Calu3 (cell line): ENCODE data around the gene ZDHHC11B. TPM values are rescaled to one million over a fixed set of nuclear protein-coding genes. Genes with fewer than 3 reads are reported as not detected.
"Not testable (repeated sequence)": the region's sequence is repeated elsewhere in the genome, so short reads cannot be mapped to it uniquely, and the experiment has no call there.

Source experiments
- BruUV-seq: library from RNA; stranded (reverse); fragments of 400-500 nt; replicated peaks from 2 replicates; lab custom pipeline; 2021; lab: Mats Ljungman, UMichigan
- CTCF ChIA-PET: fragments of 300-600 bp; sonication (Branson Sonifier 250); formaldehyde crosslinking; loops from one replicate; lab custom pipeline; 2022; ENCODE audit warnings: antibody characterized with exemption; lab: Charles Lee
- DNase-seq: peaks from one replicate; pipeline ENCODE4 v3.0.0; 2022
- H3K27ac Mint-ChIP-seq: one replicate; pipeline ENCODE4 v1.8.0; 2022; ENCODE audit warnings: mixed read lengths; ENCODE audit not compliant: unreplicated experiment
- H3K27me3 Mint-ChIP-seq: one replicate; pipeline ENCODE4 v1.8.0; 2022; ENCODE audit warnings: mixed read lengths; ENCODE audit not compliant: unreplicated experiment
- H3K36me3 Mint-ChIP-seq: one replicate; pipeline ENCODE4 v1.8.0; 2022; ENCODE audit warnings: mild to moderate bottlenecking, moderate library complexity, mixed read lengths; ENCODE audit not compliant: insufficient read depth, unreplicated experiment
- H3K4me1 Mint-ChIP-seq: one replicate; pipeline ENCODE4 v1.8.0; 2022; ENCODE audit warnings: mild to moderate bottlenecking, low read depth, mixed read lengths; ENCODE audit not compliant: unreplicated experiment
- H3K4me3 Mint-ChIP-seq: one replicate; pipeline ENCODE4 v1.8.0; 2022; ENCODE audit warnings: mild to moderate bottlenecking, low read depth, moderate library complexity, mixed read lengths; ENCODE audit not compliant: unreplicated experiment
- H3K9me3 Mint-ChIP-seq: one replicate; pipeline ENCODE4 v1.8.0; 2022; ENCODE audit warnings: low read depth, mixed read lengths; ENCODE audit not compliant: unreplicated experiment
- CTCF ChIP-seq: fragments of 200-600 bp; IDR thresholded peaks from one replicate; pipeline ENCODE4 v1.8.0; 2022; ENCODE audit warnings: antibody characterized with exemption; ENCODE audit not compliant: unreplicated experiment
- intact Hi-C: fragments of 100-400 bp; cut with micrococcal nuclease; formaldehyde crosslinking; loops from one replicate; pipeline ENCODE4 v1.10.0; 2022; ENCODE audit not compliant: unreplicated experiment
- total RNA-seq: library from RNA; stranded (reverse); gene quantifications from 2 replicates; pipeline ENCODE4 v1.2.3, GENCODE V29; 2022

Gene ZDHHC11B
- total RNA-seq, 1 experiment from 2014 or later, result 3.0 TPM

- CTCF ChIA-PET, result no interaction called here
- intact Hi-C loops, result no loop called here
- peaks cover 5% of the 10 kb centered on the region for H3K36me3 Mint-ChIP-seq
- peaks cover 1% of the 10 kb centered on the region for H3K27me3 Mint-ChIP-seq
- no TSS peak for BruUV-seq
- TF ChIP-seq CTCF, result no peak
- no peak overlapping the region for H3K27ac Mint-ChIP-seq
- no peaks in the 10 kb centered on the region for H3K4me1 Mint-ChIP-seq
- H3K4me3 Mint-ChIP-seq, result no peak overlapping the region
- DNase-seq, result no peak
- no peaks in the 10 kb centered on the region for H3K9me3 Mint-ChIP-seq
These were observed 17.7 kb downstream of the ZDHHC11B start for GRCh38 chr5:766666-767431.

DNA sequence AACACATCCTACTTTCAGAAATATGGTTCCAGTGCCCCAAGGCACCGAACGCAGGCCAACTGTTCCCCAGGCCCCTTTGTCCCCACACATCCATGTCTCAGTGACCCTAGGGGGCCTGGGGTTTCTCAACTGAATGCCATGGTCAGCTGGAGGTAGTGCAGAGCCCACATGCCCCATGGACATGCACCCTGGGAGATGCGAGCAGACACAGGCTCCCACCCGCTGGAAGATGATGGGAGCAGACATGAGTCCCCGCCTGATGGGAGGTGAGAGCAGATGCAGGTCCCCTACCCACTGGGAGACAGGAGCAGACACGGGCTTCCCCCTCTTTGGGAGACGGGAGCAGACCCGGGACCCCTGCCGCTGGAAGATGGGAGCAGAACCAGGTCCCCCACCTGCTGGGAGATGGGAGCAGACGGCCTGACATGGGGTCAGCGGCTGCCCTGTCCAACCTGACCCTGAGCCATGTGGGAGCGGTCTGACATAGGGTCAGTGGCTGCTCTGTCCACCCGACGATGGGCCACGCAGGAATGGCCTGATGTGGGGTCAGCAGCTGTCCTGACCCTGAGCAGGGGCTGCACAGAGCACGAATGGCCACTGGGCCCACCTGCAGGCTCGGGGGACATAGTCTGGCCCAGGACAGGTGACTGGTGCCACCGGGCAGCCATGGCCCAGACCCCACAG lies 18.4 kb downstream of the ZDHHC11B start:
- intact Hi-C loops, result no loop called here
- no peak overlapping the region for H3K27ac Mint-ChIP-seq
- H3K36me3 Mint-ChIP-seq, result peaks cover 5% of the 10 kb centered on the region
- DNase-seq, result no peak
- H3K4me3 Mint-ChIP-seq, result no peak overlapping the region
- BruUV-seq, result no TSS peak
- CTCF ChIA-PET, result no interaction called here
- no peak for TF ChIP-seq CTCF
- no peaks in the 10 kb centered on the region for H3K27me3 Mint-ChIP-seq
- no peaks in the 10 kb centered on the region for H3K4me1 Mint-ChIP-seq
- no peaks in the 10 kb centered on the region for H3K9me3 Mint-ChIP-seq

GRCh38 chr5:763998-764781 lies 20.3 kb downstream of the ZDHHC11B start:
- H3K4me3 Mint-ChIP-seq, result no peak overlapping the region
- peaks cover 4% of the 10 kb centered on the region for H3K4me1 Mint-ChIP-seq
- no TSS peak for BruUV-seq
- CTCF ChIA-PET, result no interaction called here
- peaks cover 11% of the 10 kb centered on the region for H3K36me3 Mint-ChIP-seq
- H3K9me3 Mint-ChIP-seq, result no peaks in the 10 kb centered on the region
- peaks cover 18% of the 10 kb centered on the region for H3K27me3 Mint-ChIP-seq
- no peak for DNase-seq
- intact Hi-C loops, result no loop called here
- TF ChIP-seq CTCF, result no peak
- no peak overlapping the region for H3K27ac Mint-ChIP-seq

- CTCF ChIA-PET, result no interaction called here
- BruUV-seq, result no TSS peak
- Mint-ChIP-seq H3K36me3 (peaks cover 18% of the 10 kb centered on the region), H3K9me3 (no peaks in the 10 kb centered on the region), H3K4me1 (peaks cover 12% of the 10 kb centered on the region), H3K27ac (no peak overlapping the region), H3K4me3 (no peak overlapping the region), H3K27me3 (peaks cover 26% of the 10 kb centered on the region)
- intact Hi-C loops, result no loop called here
- TF ChIP-seq CTCF, result no peak
- no peak for DNase-seq
These were observed 21.1 kb downstream of the ZDHHC11B start for GRCh38 chr5:763397-763796.

- peaks cover 12% of the 10 kb centered on the region for H3K4me1 Mint-ChIP-seq
- H3K27ac Mint-ChIP-seq, H3K4me3 Mint-ChIP-seq, DNase-seq, H3K9me3 Mint-ChIP-seq, intact Hi-C loops, BruUV-seq: not testable (repeated sequence)
- CTCF ChIA-PET, result interaction anchor here (0.8 kb wide), 1 partner anchor 18 kb away, joined by 3 read pairs; no protein-coding TSS in a partner anchor
- H3K36me3 Mint-ChIP-seq, result peaks cover 18% of the 10 kb centered on the region
- H3K27me3 Mint-ChIP-seq, result peaks cover 29% of the 10 kb centered on the region
These were observed 21.5 kb downstream of the ZDHHC11B start for GRCh38 chr5:762996-763395.
